Breast epithelium (tissue), 3 donors: ENCODE measurements around the gene GPC3.

Experiments
- POLR2A ChIP-seq: fragments of 450-650 bp; IDR thresholded peaks from one replicate; pipeline ENCODE4 v1.6.1; 2016; ENCODE audit warnings: antibody characterized with exemption, mild to moderate bottlenecking, moderate library complexity
- POLR2AphosphoS5 ChIP-seq, 3 donors: sonication (generic); formaldehyde crosslinking; IDR thresholded peaks; one replicate each; pipeline ENCODE4 v1.6.1; 2017; ENCODE audit warnings: antibody characterized with exemption in 3 of 3

GRCh38 chrX:133570549-133570948 lies 414.8 kb downstream of the GPC3 start:
- TF ChIP-seq POLR2A (no peak), POLR2AphosphoS5 (IDR thresholded peaks at IDR 0.05) (no peak)
